Measurements from ENCODE around the gene PCNX3. TPM values are rescaled to one million over a fixed set of nuclear protein-coding genes. Genes with fewer than 3 reads are reported as not detected.

PCNX3 gene
- polyA plus RNA-seq, 3 donors, result 0.58 to 36.4 (median 1.7) TPM

DNA sequence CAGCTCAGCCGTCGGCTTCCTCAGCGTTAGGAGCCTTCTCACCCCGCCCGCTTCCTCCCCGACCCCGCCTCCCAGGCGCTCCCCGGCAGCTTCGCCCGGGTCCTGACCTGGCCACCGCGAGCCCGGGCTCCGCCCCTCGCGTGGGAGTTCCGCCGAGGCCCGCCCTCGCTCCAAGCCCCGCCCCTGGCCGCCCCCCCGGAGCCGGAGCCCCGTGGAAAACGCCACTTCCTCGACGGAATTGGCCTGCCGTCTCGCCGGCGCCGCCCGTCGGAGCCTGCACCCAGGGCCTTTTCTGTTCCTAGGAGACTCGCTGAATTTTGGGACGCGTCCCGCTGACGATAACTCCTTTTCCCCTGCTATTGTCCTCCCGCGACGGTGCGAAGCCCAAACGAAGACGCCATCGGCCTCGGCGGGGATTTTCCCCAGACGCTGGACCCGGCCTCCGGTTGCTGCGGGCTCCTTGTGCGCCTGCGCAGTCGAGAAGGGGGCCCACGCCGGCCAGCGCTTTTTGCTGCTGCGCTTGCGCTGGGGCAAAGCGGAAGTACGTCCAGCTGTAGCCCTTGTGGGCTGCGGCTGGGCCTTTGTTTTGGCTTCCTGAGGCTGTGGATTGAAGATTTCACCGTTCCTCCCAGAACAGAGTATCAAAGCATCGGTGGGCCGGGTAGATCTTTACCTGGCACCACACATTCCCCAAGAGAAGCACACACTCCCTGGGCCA is 37.1 kb downstream of the PCNX3 start:
- peak overlapping the region; percentile 18 to 70 (median 56) for H3K4me3 ChIP-seq (replicated peaks in 1 of 3; ENCODE audit: low read depth in 2 of 3, low read length in 3 of 3)
- no peaks in the 10 kb centered on the region for H3K9me3 ChIP-seq (replicated peaks in 1 of 2; ENCODE audit: control insufficient read depth in 1 of 2, insufficient read depth in 1 of 2, low read length in 2 of 2)
- no peak for TF ChIP-seq CTCF (IDR thresholded peaks at IDR 0.05)
- H3K27me3 ChIP-seq (ENCODE audit: control insufficient read depth in 2 of 2, insufficient read depth in 2 of 2, low read length in 2 of 2), result no peaks in the 10 kb centered on the region
- H3K9ac ChIP-seq (ENCODE audit: insufficient read depth, low read length, poor library complexity, severe bottlenecking), result peak overlapping the region; percentile 73
- peak; percentile 95 to 96 (median 95) for DNase-seq
- H3K79me2 ChIP-seq (ENCODE audit: insufficient read depth, low read length), result peaks cover 27% of the 10 kb centered on the region
- H3K4me1 ChIP-seq (ENCODE audit: control insufficient read depth in 1 of 2, insufficient read depth in 2 of 2, low read length in 2 of 2), result peaks cover 38 to 52% of the 10 kb centered on the region in 2 donors
- H3K9me3 Mint-ChIP-seq, result no peaks in the 10 kb centered on the region
- peak overlapping the region; percentile 37 for H2AFZ ChIP-seq (ENCODE audit: insufficient read depth, low read depth, low read length, poor library complexity, severe bottlenecking)
- 0% methylated on average over 68 of the region's 68 CpGs for WGBS (ENCODE audit: insufficient coverage)
- peak overlapping the region; percentile 96 to 99 (median 98) for H3K27ac Mint-ChIP-seq
- peaks cover 75% of the 10 kb centered on the region for H4K20me1 ChIP-seq (ENCODE audit: insufficient read depth, low read length)
- H3K4me1 Mint-ChIP-seq, result peaks cover 43% of the 10 kb centered on the region
- H3K36me3 ChIP-seq (replicated peaks in 1 of 2; ENCODE audit: control insufficient read depth in 1 of 2, insufficient read depth in 2 of 2, low read length in 2 of 2), result peaks cover 69 to 76% of the 10 kb centered on the region in 2 donors
- H3K27ac ChIP-seq (ENCODE audit: low read depth in 1 of 2, low read length in 2 of 2), result peak overlapping the region; percentile 83 to 97
- peak overlapping the region; percentile 86 to 90 for H3K4me3 Mint-ChIP-seq
- H3K36me3 Mint-ChIP-seq, result peaks cover 73 to 82% of the 10 kb centered on the region in 2 donors
- H3K27me3 Mint-ChIP-seq (ENCODE audit: low read depth in 3 of 3), result peaks cover 0 to 1% (median 0%) of the 10 kb centered on the region in 3 donors
- intact Hi-C loops (cut with micrococcal nuclease), result loop anchor here (1.0 to 5.0 kb wide), 4 partner anchors 10 to 38 kb away; partner anchors contain the start of genes PCNX3 (in 2 of the 2), MAP3K11 (in 1 of the 2), RELA (in 1 of the 2) and SIPA1 (in 1 of the 2)
- H3K4me2 ChIP-seq (replicated peaks; ENCODE audit: extremely low read depth, low read length, poor library complexity, severe bottlenecking), result peak overlapping the region; percentile 90

GRCh38 chr11:65653229-65654225 is 38.0 kb downstream of the PCNX3 start:
- Histone ChIP-seq H3K9me3 (replicated peaks in 1 of 2; ENCODE audit: control insufficient read depth in 1 of 2, insufficient read depth in 1 of 2, low read length in 2 of 2) (no peaks in the 10 kb centered on the region), H3K4me1 (ENCODE audit: control insufficient read depth in 1 of 2, insufficient read depth in 2 of 2, low read length in 2 of 2) (peaks cover 38 to 52% of the 10 kb centered on the region in 2 donors), H3K9ac (ENCODE audit: insufficient read depth, low read length, poor library complexity, severe bottlenecking) (peak overlapping the region; percentile 73), H3K27ac (ENCODE audit: low read depth in 1 of 2, low read length in 2 of 2) (peak overlapping the region; percentile 83 to 97), H2AFZ (ENCODE audit: insufficient read depth, low read depth, low read length, poor library complexity, severe bottlenecking) (peak overlapping the region; percentile 37), H3K36me3 (replicated peaks in 1 of 2; ENCODE audit: control insufficient read depth in 1 of 2, insufficient read depth in 2 of 2, low read length in 2 of 2) (peaks cover 69 to 76% of the 10 kb centered on the region in 2 donors), H3K27me3 (ENCODE audit: control insufficient read depth in 2 of 2, insufficient read depth in 2 of 2, low read length in 2 of 2) (no peaks in the 10 kb centered on the region), H3K4me2 (replicated peaks; ENCODE audit: extremely low read depth, low read length, poor library complexity, severe bottlenecking) (peak overlapping the region; percentile 90), H4K20me1 (ENCODE audit: insufficient read depth, low read length) (peaks cover 75% of the 10 kb centered on the region), H3K4me3 (replicated peaks in 1 of 3; ENCODE audit: low read depth in 2 of 3, low read length in 3 of 3) (peak overlapping the region; percentile 17 to 70 (median 56)), H3K79me2 (ENCODE audit: insufficient read depth, low read length) (peaks cover 29% of the 10 kb centered on the region)
- H3K4me3 Mint-ChIP-seq, result peak overlapping the region; percentile 86 to 90
- H3K27ac Mint-ChIP-seq, result peak overlapping the region; percentile 96 to 99 (median 98)
- peaks cover 0 to 1% (median 0%) of the 10 kb centered on the region in 3 donors for H3K27me3 Mint-ChIP-seq (ENCODE audit: low read depth in 3 of 3)
- TF ChIP-seq CTCF (IDR thresholded peaks at IDR 0.05), result no peak
- H3K36me3 Mint-ChIP-seq, result peaks cover 73 to 82% of the 10 kb centered on the region in 2 donors
- no peaks in the 10 kb centered on the region for H3K9me3 Mint-ChIP-seq
- peak in 1 of 3 donors; percentile 44 for DNase-seq
- intact Hi-C loops (cut with micrococcal nuclease), result loop anchor here (1.0 to 5.0 kb wide), 3 partner anchors 9 to 39 kb away; partner anchors contain the start of genes PCNX3 (in 2 of the 2), MAP3K11 (in 1 of the 2) and RELA (in 1 of the 2)
- H3K4me1 Mint-ChIP-seq, result peaks cover 43% of the 10 kb centered on the region
- WGBS (ENCODE audit: insufficient coverage), result 47% methylated on average over 9 of the region's 12 CpGs
